Mesendoderm (in vitro differentiated cells): ENCODE measurements around the gene LAMA2.

Experiments used
- DNase-seq: peaks from one replicate; pipeline ENCODE4 v3.0.0; 2013
- H2AK5ac ChIP-seq: 2 replicates; pipeline ENCODE4 v1.6.1; 2013; ENCODE audit warnings: low read length, inconsistent platforms
- H2BK120ac ChIP-seq: 2 replicates; pipeline ENCODE4 v1.6.1; 2013; ENCODE audit warnings: low read depth, mild to moderate bottlenecking, low read length, moderate library complexity, mixed read lengths
- H2BK15ac ChIP-seq: replicated peaks from 2 replicates; pipeline ENCODE4 v1.6.1; 2013; ENCODE audit warnings: low read depth, mild to moderate bottlenecking, moderate library complexity
- H2BK5ac ChIP-seq: 2 replicates; pipeline ENCODE4 v1.6.1; 2013; ENCODE audit warnings: low read length, inconsistent platforms
- H3K18ac ChIP-seq: 2 replicates; pipeline ENCODE4 v1.6.1; 2013; ENCODE audit warnings: mild to moderate bottlenecking, low read length, mixed read lengths
- H3K23ac ChIP-seq: one replicate; pipeline ENCODE4 v1.6.1; 2013; ENCODE audit warnings: low read length
- H3K27ac ChIP-seq: 2 replicates; pipeline ENCODE4 v1.5.1; 2013; ENCODE audit warnings: low read depth, mild to moderate bottlenecking, inconsistent platforms, low read length, moderate library complexity
- H3K27me3 ChIP-seq: 2 replicates; pipeline ENCODE4 v1.6.1; 2013; ENCODE audit warnings: low read length, control low read depth, mild to moderate bottlenecking, inconsistent platforms; ENCODE audit not compliant: insufficient read depth, poor library complexity
- H3K36me3 ChIP-seq: 2 replicates; pipeline ENCODE4 v1.6.1; 2013; ENCODE audit warnings: low read length, inconsistent platforms; ENCODE audit not compliant: control insufficient read depth, insufficient read depth
- H3K4ac ChIP-seq: one replicate; pipeline ENCODE4 v1.6.1; 2013; ENCODE audit warnings: low read depth, mild to moderate bottlenecking, low read length, moderate library complexity
- H3K4me1 ChIP-seq: 2 replicates; pipeline ENCODE4 v1.6.1; 2013; ENCODE audit warnings: low read depth, low read length, inconsistent platforms; ENCODE audit not compliant: control insufficient read depth
- H3K4me2 ChIP-seq: 2 replicates; pipeline ENCODE4 v1.6.1; 2013; ENCODE audit warnings: low read length
- H3K4me3 ChIP-seq: 2 replicates; pipeline ENCODE4 v1.5.1; 2013; ENCODE audit warnings: mild to moderate bottlenecking, low read length
- H3K56ac ChIP-seq: one replicate; pipeline ENCODE4 v1.6.1; 2013; ENCODE audit warnings: low read length
- H3K79me1 ChIP-seq: 2 replicates; pipeline ENCODE4 v1.6.1; 2013; ENCODE audit warnings: low read length, inconsistent platforms
- H3K79me2 ChIP-seq: 2 replicates; pipeline ENCODE4 v1.6.1; 2013; ENCODE audit warnings: mild to moderate bottlenecking, low read length; ENCODE audit not compliant: control insufficient read depth, insufficient read depth
- H3K9ac ChIP-seq: 2 replicates; pipeline ENCODE4 v1.6.1; 2013; ENCODE audit warnings: low read length, inconsistent platforms
- H4K5ac ChIP-seq: one replicate; pipeline ENCODE4 v1.6.1; 2013; ENCODE audit warnings: low read length
- H4K8ac ChIP-seq: one replicate; pipeline ENCODE4 v1.6.1; 2013; ENCODE audit warnings: low read depth, mild to moderate bottlenecking, control low read depth, low read length, moderate library complexity
- whole genome bisulfite sequencing: extraction: QIAGEN DNeasy Blood & Tissue Kit; methylation state at CpG from one replicate; pipeline ENCODE4 v1.1.7; 2013; ENCODE audit warnings: low lambda C conversion rate, missing lambda C conversion rate; ENCODE audit not compliant: insufficient coverage; ENCODE audit errors: extremely low coverage; 5-methylcytosine and 5-hydroxymethylcytosine counted together

The LAMA2 gene

DNA sequence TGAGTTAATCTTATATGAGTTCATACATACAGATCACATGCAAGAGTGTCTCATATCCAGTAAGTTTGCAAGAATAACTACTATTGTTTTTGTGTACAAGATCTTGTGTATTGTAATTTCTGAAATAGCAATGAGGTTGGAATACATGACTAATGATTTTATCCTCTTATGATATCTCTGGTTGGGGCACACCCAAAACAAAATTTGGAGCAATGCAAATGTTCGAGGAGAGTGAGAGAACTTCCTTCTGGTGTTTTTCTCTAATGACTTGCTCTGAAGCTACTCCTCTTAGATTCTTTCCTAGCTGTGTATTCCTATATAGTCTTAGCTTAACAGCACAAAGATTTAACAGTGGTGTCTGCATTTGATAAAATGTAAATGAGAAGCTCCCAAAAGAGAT, 252.5 kb downstream of the LAMA2 start:
- Histone ChIP-seq H3K4ac (no peak overlapping the region), H2BK5ac (no peak overlapping the region), H2AK5ac (no peak overlapping the region), H2BK120ac (no peak overlapping the region), H3K4me1 (no peaks in the 10 kb centered on the region), H3K9ac (no peak overlapping the region), H3K4me3 (no peak overlapping the region), H3K27ac (no peak overlapping the region), H3K18ac (no peak overlapping the region), H3K27me3 (no peaks in the 10 kb centered on the region), H3K79me1 (no peaks in the 10 kb centered on the region), H2BK15ac (no peak overlapping the region), H4K8ac (no peak overlapping the region), H3K56ac (no peak overlapping the region), H3K4me2 (no peak overlapping the region), H3K36me3 (no peaks in the 10 kb centered on the region), H3K23ac (no peak overlapping the region), H4K5ac (no peak overlapping the region), H3K79me2 (no peaks in the 10 kb centered on the region)
- DNase-seq: no peak
- WGBS: no CpG with 5 or more reads among the region's 1 CpG

DNA sequence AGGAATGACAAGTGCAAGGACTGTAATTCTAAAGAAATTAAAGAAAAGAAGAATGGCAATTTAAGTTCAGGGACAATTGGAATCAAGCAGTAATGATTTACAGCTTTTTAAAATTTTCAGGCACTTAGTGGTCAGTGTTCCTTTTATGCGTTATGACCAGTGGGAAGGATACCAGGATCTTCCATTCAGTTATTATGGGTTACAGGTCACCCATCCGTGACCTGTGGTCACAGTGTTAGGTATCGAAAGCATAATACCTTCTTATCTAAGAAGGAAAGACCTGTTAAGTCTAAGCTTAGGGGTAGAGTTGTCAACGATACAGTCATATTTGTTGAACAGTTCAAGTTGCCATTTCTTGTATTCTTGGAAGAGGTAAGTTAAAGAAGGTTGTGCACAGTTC, 253.8 kb downstream of the LAMA2 start:
- no peak overlapping the region for H2BK120ac ChIP-seq
- no peaks in the 10 kb centered on the region for H3K79me1 ChIP-seq
- WGBS: no CpG with 5 or more reads among the region's 4 CpGs
- no peak for DNase-seq
- no peak overlapping the region for H3K23ac ChIP-seq
- H4K8ac ChIP-seq: no peak overlapping the region
- no peaks in the 10 kb centered on the region for H3K36me3 ChIP-seq
- no peak overlapping the region for H3K4me3 ChIP-seq
- H3K27me3 ChIP-seq: no peaks in the 10 kb centered on the region
- no peak overlapping the region for H2BK5ac ChIP-seq
- H3K18ac ChIP-seq: no peak overlapping the region
- no peaks in the 10 kb centered on the region for H3K4me1 ChIP-seq
- H3K4ac ChIP-seq: no peak overlapping the region
- H2BK15ac ChIP-seq: no peak overlapping the region
- H2AK5ac ChIP-seq: no peak overlapping the region
- no peak overlapping the region for H3K27ac ChIP-seq
- H3K56ac ChIP-seq: no peak overlapping the region
- H3K4me2 ChIP-seq: no peak overlapping the region
- no peak overlapping the region for H3K9ac ChIP-seq
- H4K5ac ChIP-seq: no peak overlapping the region
- H3K79me2 ChIP-seq: no peaks in the 10 kb centered on the region

DNA sequence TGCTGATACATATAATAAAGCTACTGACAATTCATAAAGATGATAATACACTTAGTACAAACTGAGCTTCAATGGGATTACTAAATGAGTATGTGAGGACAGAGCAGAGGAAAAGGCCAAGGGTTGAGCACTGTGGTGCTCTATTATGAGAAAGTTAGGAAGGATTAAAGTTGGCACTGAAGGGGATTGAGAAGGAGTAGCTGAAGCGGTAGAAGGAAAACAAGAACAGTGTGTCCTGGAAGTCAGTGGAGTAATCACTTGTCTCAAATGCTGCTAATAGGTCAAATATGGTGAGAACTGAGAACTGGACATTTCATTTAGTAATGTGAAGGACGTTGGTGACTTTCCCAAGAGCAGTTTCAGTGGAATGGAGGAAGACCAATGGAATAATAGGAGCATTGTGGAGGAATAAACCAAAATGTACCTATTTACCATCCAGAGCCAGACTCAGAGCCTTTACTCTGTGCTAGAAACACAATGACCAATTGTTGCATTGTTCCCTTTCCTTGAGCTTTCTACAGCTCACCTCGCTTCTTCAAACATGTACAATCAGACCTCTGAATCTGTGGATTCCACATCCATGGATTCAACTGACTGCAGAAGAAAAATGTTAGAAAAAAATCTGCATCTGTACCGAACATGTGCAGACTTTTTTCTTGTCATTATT, 255.9 kb downstream of the LAMA2 start:
- no peak overlapping the region for H3K18ac ChIP-seq
- H3K79me2 ChIP-seq: no peaks in the 10 kb centered on the region
- no peak overlapping the region for H3K4me2 ChIP-seq
- no peak overlapping the region for H3K4me3 ChIP-seq
- no peak overlapping the region for H2BK5ac ChIP-seq
- no peaks in the 10 kb centered on the region for H3K36me3 ChIP-seq
- no CpG with 5 or more reads among the region's 4 CpGs for WGBS
- no peak overlapping the region for H2AK5ac ChIP-seq
- no peak overlapping the region for H4K8ac ChIP-seq
- DNase-seq: no peak
- H3K56ac ChIP-seq: no peak overlapping the region
- H2BK120ac ChIP-seq: no peak overlapping the region
- no peak overlapping the region for H3K23ac ChIP-seq
- no peaks in the 10 kb centered on the region for H3K27me3 ChIP-seq
- H3K79me1 ChIP-seq: no peaks in the 10 kb centered on the region
- H4K5ac ChIP-seq: no peak overlapping the region
- H3K9ac ChIP-seq: no peak overlapping the region
- H3K4me1 ChIP-seq: no peaks in the 10 kb centered on the region
- H3K27ac ChIP-seq: no peak overlapping the region
- no peak overlapping the region for H2BK15ac ChIP-seq
- H3K4ac ChIP-seq: no peak overlapping the region

DNA sequence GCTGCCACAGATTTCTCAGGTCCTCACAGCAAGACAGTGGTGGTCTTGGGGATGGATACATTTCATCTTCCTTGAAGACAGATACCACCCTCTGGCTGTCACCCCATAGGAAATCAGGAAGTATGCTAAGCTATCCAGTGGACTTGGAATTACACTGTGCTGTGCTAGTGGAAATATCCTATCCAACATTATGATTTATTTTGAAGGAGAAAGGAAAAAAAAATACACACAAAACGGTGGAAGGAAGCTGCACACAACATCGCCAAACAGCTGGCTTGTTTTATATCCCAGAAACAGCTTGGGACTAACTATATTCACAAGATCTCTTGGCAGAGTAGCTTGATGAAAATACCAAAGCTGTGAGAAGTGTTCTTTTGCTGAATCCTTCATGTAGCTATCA, 257.6 kb downstream of the LAMA2 start:
- Histone ChIP-seq H3K9ac (no peak overlapping the region), H2BK5ac (no peak overlapping the region), H2AK5ac (no peak overlapping the region), H3K18ac (no peak overlapping the region), H2BK15ac (no peak overlapping the region), H3K4ac (no peak overlapping the region), H3K4me2 (no peak overlapping the region), H3K4me1 (no peaks in the 10 kb centered on the region), H3K23ac (no peak overlapping the region), H3K27ac (no peak overlapping the region), H3K79me1 (no peaks in the 10 kb centered on the region), H3K4me3 (no peak overlapping the region), H3K79me2 (no peaks in the 10 kb centered on the region), H2BK120ac (no peak overlapping the region), H3K27me3 (no peaks in the 10 kb centered on the region), H3K36me3 (no peaks in the 10 kb centered on the region), H4K5ac (no peak overlapping the region), H3K56ac (no peak overlapping the region), H4K8ac (no peak overlapping the region)
- no CpG with 5 or more reads among the region's 2 CpGs for WGBS
- DNase-seq: no peak

DNA sequence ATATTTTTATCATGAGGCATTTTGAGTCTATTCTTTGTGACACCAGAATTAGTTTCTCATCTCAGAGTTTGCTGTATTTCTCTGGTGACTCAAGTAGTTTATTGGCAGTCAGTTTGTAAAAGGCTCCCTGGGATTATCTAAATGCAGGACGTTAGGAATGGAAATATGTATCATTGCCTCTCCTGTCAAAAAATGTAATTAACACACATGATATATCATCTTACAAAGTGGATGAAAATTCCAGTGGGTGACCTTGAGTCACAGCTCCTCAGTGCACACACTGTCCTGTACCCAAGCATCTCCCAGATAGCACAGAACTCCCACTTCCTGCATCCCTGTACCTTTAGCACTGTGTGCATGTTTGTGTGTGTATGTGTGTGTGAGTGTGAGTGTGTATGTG, 258.6 kb downstream of the LAMA2 start:
- H2BK5ac ChIP-seq: no peak overlapping the region
- H3K56ac ChIP-seq: no peak overlapping the region
- no peaks in the 10 kb centered on the region for H3K79me1 ChIP-seq
- no peak overlapping the region for H3K18ac ChIP-seq
- no peak overlapping the region for H3K4ac ChIP-seq
- H3K4me1 ChIP-seq: no peaks in the 10 kb centered on the region
- no CpG with 5 or more reads among the region's 1 CpG for WGBS
- no peaks in the 10 kb centered on the region for H3K36me3 ChIP-seq
- no peak overlapping the region for H4K5ac ChIP-seq
- H2BK15ac ChIP-seq: no peak overlapping the region
- no peaks in the 10 kb centered on the region for H3K27me3 ChIP-seq
- H2BK120ac ChIP-seq: no peak overlapping the region
- H4K8ac ChIP-seq: no peak overlapping the region
- H2AK5ac ChIP-seq: no peak overlapping the region
- no peak overlapping the region for H3K9ac ChIP-seq
- no peaks in the 10 kb centered on the region for H3K79me2 ChIP-seq
- no peak for DNase-seq
- no peak overlapping the region for H3K4me2 ChIP-seq
- H3K27ac ChIP-seq: no peak overlapping the region
- no peak overlapping the region for H3K4me3 ChIP-seq
- no peak overlapping the region for H3K23ac ChIP-seq

DNA sequence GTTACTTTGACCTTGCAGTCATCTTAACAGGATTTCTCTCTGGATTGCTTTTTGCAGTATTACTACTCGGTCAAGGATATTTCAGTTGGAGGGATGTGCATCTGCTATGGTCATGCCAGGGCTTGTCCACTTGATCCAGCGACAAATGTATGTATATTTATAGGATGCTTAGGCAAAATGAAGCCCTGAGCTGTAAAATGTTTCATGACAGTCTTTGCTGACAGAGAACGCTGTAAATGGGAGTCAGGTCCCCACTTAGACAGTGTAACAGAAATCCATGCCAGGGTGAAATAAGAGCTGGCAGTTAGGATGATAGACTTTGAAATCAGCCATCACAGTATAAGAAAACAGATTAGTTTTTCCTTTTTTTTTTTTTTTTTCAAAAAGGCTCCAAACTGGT, 264.0 kb downstream of the LAMA2 start:
- H3K36me3 ChIP-seq: no peaks in the 10 kb centered on the region
- DNase-seq: no peak
- H2BK15ac ChIP-seq: no peak overlapping the region
- no peaks in the 10 kb centered on the region for H3K4me1 ChIP-seq
- no peak overlapping the region for H2AK5ac ChIP-seq
- no peak overlapping the region for H4K5ac ChIP-seq
- no peak overlapping the region for H3K4me2 ChIP-seq
- no peak overlapping the region for H4K8ac ChIP-seq
- no peak overlapping the region for H2BK120ac ChIP-seq
- H3K4me3 ChIP-seq: no peak overlapping the region
- H3K27me3 ChIP-seq: no peaks in the 10 kb centered on the region
- no peak overlapping the region for H3K27ac ChIP-seq
- H3K79me1 ChIP-seq: no peaks in the 10 kb centered on the region
- H3K79me2 ChIP-seq: no peaks in the 10 kb centered on the region
- no peak overlapping the region for H3K4ac ChIP-seq
- H3K9ac ChIP-seq: no peak overlapping the region
- H3K23ac ChIP-seq: no peak overlapping the region
- no peak overlapping the region for H2BK5ac ChIP-seq
- H3K18ac ChIP-seq: no peak overlapping the region
- no peak overlapping the region for H3K56ac ChIP-seq
- no CpG with 5 or more reads among the region's 3 CpGs for WGBS
